Muscle layer of duodenum (tissue), 2 donors: ENCODE results near the gene ARNT2.

Experiments
- H3K27ac ChIP-seq: one replicate; pipeline ENCODE4 v1.7.0; 2013; ENCODE audit warnings: mild to moderate bottlenecking, low read length
- H3K27me3 ChIP-seq: one replicate; pipeline ENCODE4 v1.7.0; 2013; ENCODE audit warnings: low read depth, mild to moderate bottlenecking, control low read depth, low read length
- H3K36me3 ChIP-seq, 2 donors: one replicate each; pipeline ENCODE4 v1.7.0; 2013; ENCODE audit warnings: low read length in 2 of 2, control low read depth in 1 of 2, mild to moderate bottlenecking in 1 of 2; ENCODE audit not compliant: insufficient read depth in 2 of 2, control insufficient read depth in 1 of 2
- H3K4me1 ChIP-seq, 2 donors: one replicate each; pipeline ENCODE4 v1.7.0; 2013; ENCODE audit warnings: low read length in 2 of 2, mild to moderate bottlenecking in 2 of 2, control low read depth in 1 of 2, moderate library complexity in 1 of 2; ENCODE audit not compliant: insufficient read depth in 2 of 2, control insufficient read depth in 1 of 2
- H3K4me3 ChIP-seq, 2 donors: one replicate each; pipeline ENCODE4 v1.7.0; 2013; ENCODE audit warnings: low read length in 2 of 2, low read depth in 1 of 2, mild to moderate bottlenecking in 1 of 2
- H3K9me3 ChIP-seq, 2 donors: one replicate each; pipeline ENCODE4 v1.7.0; 2013; ENCODE audit warnings: low read length in 2 of 2, control low read depth in 1 of 2, mild to moderate bottlenecking in 1 of 2; ENCODE audit not compliant: control insufficient read depth in 1 of 2
- donor health status: healthy.

Gene ARNT2

DNA sequence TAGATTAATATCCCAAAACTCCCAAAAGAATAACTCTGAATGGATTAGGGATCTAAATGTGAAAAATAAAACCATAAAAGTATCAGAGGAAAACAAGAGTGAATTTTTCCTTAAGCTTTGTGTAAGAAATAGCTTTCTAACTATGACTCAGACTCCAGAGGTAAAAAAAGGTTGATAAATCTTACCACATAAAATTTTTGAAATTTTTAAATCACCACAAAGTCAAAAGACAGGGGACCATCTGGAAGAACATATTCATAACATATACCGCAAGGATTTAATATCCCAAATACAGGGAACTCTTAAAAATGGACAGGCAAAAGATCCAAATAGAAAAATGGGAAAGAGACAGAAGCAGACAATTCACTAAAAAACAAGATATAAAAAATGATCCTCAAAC lies 145.0 kb downstream of the ARNT2 start:
- Histone ChIP-seq H3K4me3 (no peak overlapping the region), H3K9me3 (peaks cover 0 to 2% of the 10 kb centered on the region in 2 donors), H3K27ac (no peak overlapping the region), H3K27me3 (no peaks in the 10 kb centered on the region), H3K36me3 (no peaks in the 10 kb centered on the region), H3K4me1 (no peaks in the 10 kb centered on the region)

DNA sequence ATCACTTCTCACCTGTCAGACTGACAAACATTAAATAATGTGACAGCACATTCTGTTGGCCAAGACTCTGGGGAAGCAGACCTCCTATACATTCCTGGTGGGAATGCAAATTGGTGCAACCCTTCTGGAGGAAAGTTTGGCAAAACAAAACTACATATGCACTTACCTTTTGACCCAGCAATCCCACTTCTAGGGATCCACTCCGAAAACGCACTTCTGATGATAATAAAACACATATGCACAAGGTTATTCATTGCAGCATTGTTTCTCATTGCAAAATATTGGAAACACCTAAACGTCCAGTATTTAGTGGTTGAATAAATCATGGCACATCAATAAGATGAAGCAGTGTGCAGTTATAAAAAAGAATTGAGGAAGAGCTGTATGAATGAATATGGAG lies 145.5 kb downstream of the ARNT2 start:
- no peak overlapping the region for H3K27ac ChIP-seq
- H3K4me3 ChIP-seq, result no peak overlapping the region
- H3K4me1 ChIP-seq, result no peaks in the 10 kb centered on the region
- no peaks in the 10 kb centered on the region for H3K36me3 ChIP-seq
- no peaks in the 10 kb centered on the region for H3K27me3 ChIP-seq
- H3K9me3 ChIP-seq, result no peaks in the 10 kb centered on the region

DNA sequence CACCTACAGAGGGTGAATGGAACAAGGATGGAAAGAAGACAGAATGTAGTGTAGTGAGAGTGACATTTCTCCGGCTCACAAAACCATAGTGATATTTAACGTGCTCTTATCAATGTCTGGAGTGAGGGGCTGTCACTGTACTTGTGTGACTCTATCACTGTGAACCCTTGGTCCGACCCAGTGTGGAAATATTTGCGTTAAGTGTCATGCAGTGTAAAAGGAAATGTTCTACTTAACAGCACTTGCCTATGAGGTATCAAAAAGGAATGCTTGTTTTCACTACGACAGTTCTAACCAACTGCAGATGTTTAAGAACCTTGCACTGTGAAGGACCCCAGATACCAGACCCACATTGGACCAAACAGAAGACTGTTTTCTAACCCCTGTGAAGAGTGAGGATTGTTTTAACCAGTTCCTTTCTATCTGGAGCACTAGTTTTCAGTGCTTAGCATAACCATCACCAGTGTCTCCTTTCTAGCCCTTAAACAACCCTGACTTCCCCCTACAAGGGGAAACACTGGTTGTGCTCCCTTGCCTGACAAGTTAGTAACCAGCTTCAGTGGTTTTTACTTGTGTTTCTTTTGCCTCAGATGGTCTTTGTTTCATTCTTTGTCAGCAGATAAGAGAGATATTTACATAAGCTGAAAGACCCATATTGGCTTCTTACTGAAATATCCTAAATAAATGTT lies 146.2 kb downstream of the ARNT2 start:
- peaks cover 0 to 5% of the 10 kb centered on the region in 2 donors for H3K36me3 ChIP-seq
- no peaks in the 10 kb centered on the region for H3K9me3 ChIP-seq
- no peak overlapping the region for H3K4me3 ChIP-seq
- no peak overlapping the region for H3K27ac ChIP-seq
- no peaks in the 10 kb centered on the region for H3K27me3 ChIP-seq
- no peaks in the 10 kb centered on the region for H3K4me1 ChIP-seq

GRCh38 chr15:80550908-80551260 lies 146.7 kb downstream of the ARNT2 start:
- H3K27me3 ChIP-seq, result no peaks in the 10 kb centered on the region
- no peaks in the 10 kb centered on the region for H3K9me3 ChIP-seq
- peaks cover 0 to 5% of the 10 kb centered on the region in 2 donors for H3K36me3 ChIP-seq
- H3K4me1 ChIP-seq, result no peaks in the 10 kb centered on the region
- no peak overlapping the region for H3K4me3 ChIP-seq
- H3K27ac ChIP-seq, result no peak overlapping the region

DNA sequence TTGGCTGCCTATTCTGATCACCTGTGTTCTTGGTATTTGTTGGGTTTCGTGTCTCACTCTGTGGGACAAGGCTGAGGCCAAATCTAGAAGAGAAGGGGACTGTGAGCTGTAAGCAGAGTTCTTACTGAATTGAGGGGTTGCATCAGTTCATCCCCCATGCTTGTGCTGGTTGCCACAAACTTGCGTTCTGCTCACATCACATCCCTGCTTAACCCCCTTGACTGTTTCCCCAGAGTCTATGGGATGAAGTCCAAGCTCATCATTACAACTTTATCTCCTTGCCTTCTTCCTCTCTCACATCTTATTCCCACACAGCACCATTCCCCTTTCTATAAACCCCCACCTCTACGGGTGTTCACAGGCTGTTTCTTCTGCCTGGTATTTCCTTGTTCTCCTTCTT lies 147.2 kb downstream of the ARNT2 start:
- H3K27me3 ChIP-seq, result no peaks in the 10 kb centered on the region
- H3K27ac ChIP-seq, result no peak overlapping the region
- no peaks in the 10 kb centered on the region for H3K4me1 ChIP-seq
- H3K9me3 ChIP-seq, result no peaks in the 10 kb centered on the region
- H3K4me3 ChIP-seq, result no peak overlapping the region
- peaks cover 0 to 5% of the 10 kb centered on the region in 2 donors for H3K36me3 ChIP-seq

DNA sequence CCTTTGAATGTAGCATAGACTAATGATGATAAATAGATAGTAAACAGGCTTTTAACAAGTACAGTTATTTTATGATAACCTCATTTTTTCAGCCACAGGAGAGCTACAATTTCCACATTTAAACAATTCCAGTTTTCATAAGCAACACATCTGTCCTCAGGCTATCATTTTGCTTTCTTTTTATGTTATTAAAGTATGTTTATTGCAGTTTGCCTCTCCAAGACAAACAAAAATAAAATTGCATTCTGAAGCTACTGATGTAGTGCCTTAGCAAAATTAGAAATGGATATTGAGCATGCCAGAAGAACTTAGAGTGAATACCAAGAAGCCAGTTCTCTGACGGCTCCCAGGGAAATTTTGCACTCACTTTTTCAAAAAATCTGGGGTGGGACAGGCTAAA lies 150.4 kb downstream of the ARNT2 start:
- no peaks in the 10 kb centered on the region for H3K9me3 ChIP-seq
- no peak overlapping the region for H3K4me3 ChIP-seq
- H3K36me3 ChIP-seq, result peaks cover 0 to 5% of the 10 kb centered on the region in 2 donors
- no peak overlapping the region for H3K27ac ChIP-seq
- no peaks in the 10 kb centered on the region for H3K4me1 ChIP-seq
- H3K27me3 ChIP-seq, result no peaks in the 10 kb centered on the region

- Histone ChIP-seq H3K36me3 (peaks cover 0 to 5% of the 10 kb centered on the region in 2 donors), H3K9me3 (no peaks in the 10 kb centered on the region), H3K27ac (no peak overlapping the region), H3K4me3 (no peak overlapping the region), H3K4me1 (no peaks in the 10 kb centered on the region), H3K27me3 (no peaks in the 10 kb centered on the region)
Observed at GRCh38 chr15:80556694-80557367, 152.6 kb downstream of the ARNT2 start.

DNA sequence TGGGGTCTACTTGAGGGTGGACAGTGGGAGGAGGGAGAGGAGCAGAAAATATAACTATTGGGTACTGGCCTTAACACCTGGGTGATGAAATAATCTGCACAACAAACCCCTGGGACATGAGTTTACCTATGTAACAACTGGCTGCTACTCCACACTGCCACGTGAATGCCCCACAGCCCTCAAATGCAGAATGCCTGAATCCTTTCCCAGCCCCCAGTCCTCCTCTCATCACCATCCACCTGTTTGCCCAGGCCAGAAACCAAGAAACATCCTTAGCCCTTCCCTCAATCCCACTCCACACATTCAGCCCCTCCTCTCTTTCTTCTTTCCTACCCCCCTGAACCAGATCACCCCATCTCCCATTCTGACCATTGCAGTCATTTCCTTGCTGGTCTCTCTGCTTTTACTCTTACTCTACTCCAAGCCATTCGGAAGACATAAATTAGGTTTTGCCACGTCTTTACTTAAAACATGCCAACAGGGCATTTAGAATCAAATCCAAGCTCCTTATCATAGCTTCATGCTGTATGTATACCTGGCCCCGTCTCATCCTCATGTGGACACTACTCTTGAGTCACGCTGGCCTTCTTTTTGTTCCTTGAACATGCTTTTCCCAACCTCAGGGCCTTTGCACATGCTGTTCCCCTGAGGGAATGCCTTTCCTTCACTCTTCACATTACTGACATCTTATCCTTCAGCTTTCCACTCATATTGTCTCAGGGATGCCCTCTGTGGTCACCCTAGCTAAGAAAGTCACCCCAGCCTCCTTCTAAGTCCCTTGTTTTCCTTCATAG lies 153.5 kb downstream of the ARNT2 start:
- Histone ChIP-seq H3K27ac (no peak overlapping the region), H3K4me3 (no peak overlapping the region), H3K27me3 (no peaks in the 10 kb centered on the region), H3K9me3 (no peaks in the 10 kb centered on the region), H3K4me1 (no peaks in the 10 kb centered on the region), H3K36me3 (peaks cover 0 to 5% of the 10 kb centered on the region in 2 donors)

- H3K4me1 ChIP-seq, result no peaks in the 10 kb centered on the region
- H3K4me3 ChIP-seq, result no peak overlapping the region
- no peaks in the 10 kb centered on the region for H3K27me3 ChIP-seq
- H3K27ac ChIP-seq, result no peak overlapping the region
- H3K36me3 ChIP-seq, result peaks cover 0 to 5% of the 10 kb centered on the region in 2 donors
- H3K9me3 ChIP-seq, result no peaks in the 10 kb centered on the region
Observed at GRCh38 chr15:80558631-80559319, 154.6 kb downstream of the ARNT2 start.

GRCh38 chr15:80559320-80559693 lies 155.1 kb downstream of the ARNT2 start:
- no peaks in the 10 kb centered on the region for H3K9me3 ChIP-seq
- H3K4me1 ChIP-seq, result no peaks in the 10 kb centered on the region
- no peak overlapping the region for H3K4me3 ChIP-seq
- no peaks in the 10 kb centered on the region for H3K27me3 ChIP-seq
- no peak overlapping the region for H3K27ac ChIP-seq
- H3K36me3 ChIP-seq, result peaks cover 0 to 5% of the 10 kb centered on the region in 2 donors

- no peaks in the 10 kb centered on the region for H3K27me3 ChIP-seq
- H3K4me1 ChIP-seq, result no peaks in the 10 kb centered on the region
- H3K27ac ChIP-seq, result no peak overlapping the region
- no peak overlapping the region for H3K4me3 ChIP-seq
- no peaks in the 10 kb centered on the region for H3K9me3 ChIP-seq
- peaks cover 0 to 5% of the 10 kb centered on the region in 2 donors for H3K36me3 ChIP-seq
Observed at GRCh38 chr15:80559761-80560160, 155.6 kb downstream of the ARNT2 start.
